ENCODE data around the gene MGST3. TPM values are rescaled to one million over a fixed set of nuclear protein-coding genes. Genes with fewer than 3 reads are reported as not detected.
"Not testable (repeated sequence)": the region's sequence is repeated elsewhere in the genome, so short reads cannot be mapped to it uniquely, and the experiment has no call there.

The MGST3 gene
- total RNA-seq, 2 experiments from 2014 or later = 26.6 to 29.2 TPM

- Mint-ChIP-seq H3K36me3 (ENCODE audit: low read depth) (no peaks in the 10 kb centered on the region), H3K4me3 (no peak overlapping the region), H3K9me3 (no peaks in the 10 kb centered on the region), H3K4me1 (ENCODE audit: low read depth) (peaks cover 4% of the 10 kb centered on the region), H3K27ac (no peak overlapping the region), H3K27me3 (ENCODE audit: low read depth) (peaks cover 10% of the 10 kb centered on the region)
- intact Hi-C loops (cut with micrococcal nuclease) = no loop called here
- CTCF ChIA-PET = interaction anchor here (1.0 to 1.4 kb wide), 2 partner anchors 211 to 223 kb away, joined by 3 read pairs; no protein-coding TSS in a partner anchor
- DNase-seq = no peak
Observed at GRCh38 chr1:165605246-165605645, 25.8 kb upstream of the MGST3 start.

DNA sequence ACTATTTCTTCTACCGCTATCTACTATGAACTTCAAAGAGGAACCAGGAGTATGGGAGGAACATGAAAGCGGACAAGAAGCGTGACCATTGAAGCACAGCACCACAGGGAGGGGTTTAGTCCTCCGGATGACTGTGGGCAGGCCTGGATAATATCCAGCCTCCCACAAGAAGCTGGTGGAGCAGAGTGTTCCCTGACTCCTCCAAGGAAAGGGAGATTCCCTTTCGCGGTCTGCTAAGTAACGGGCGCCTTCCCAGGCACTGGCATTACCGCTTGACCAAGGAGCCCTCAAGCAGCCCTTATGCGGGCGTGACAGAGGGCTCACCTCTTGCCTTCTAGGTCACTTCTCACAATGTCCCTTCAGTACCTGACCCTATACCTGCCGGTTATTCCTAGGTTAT lies 24.4 kb upstream of the MGST3 start:
- H3K36me3 Mint-ChIP-seq (ENCODE audit: low read depth); H3K9me3 Mint-ChIP-seq; H3K27ac Mint-ChIP-seq; intact Hi-C loops (cut with micrococcal nuclease); H3K4me1 Mint-ChIP-seq (ENCODE audit: low read depth); H3K4me3 Mint-ChIP-seq; DNase-seq: not testable (repeated sequence)
- CTCF ChIA-PET = interaction anchor here (1.4 kb wide), 1 partner anchor 222 kb away, joined by 3 read pairs; no protein-coding TSS in a partner anchor
- H3K27me3 Mint-ChIP-seq (ENCODE audit: low read depth) = peaks cover 12% of the 10 kb centered on the region

DNA sequence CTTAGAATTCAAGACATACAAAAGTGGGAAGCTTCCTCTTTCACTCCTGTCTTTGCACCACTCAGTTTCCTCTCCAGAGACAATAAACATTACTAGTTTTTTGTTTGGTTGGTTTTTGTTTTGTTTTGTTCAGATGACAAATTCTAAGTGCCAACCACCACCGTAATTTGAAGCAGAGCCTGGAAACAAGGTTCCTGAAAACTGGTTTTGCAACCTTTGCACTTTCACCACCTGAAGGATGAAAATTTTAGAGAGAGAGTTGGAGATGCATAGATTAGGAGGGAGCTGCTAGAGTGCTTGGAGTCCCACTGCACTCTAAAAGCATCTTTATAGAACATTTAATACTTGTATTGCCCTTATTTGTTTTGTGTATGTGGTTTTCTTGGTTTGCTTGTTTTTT lies 20.2 kb upstream of the MGST3 start:
- H3K4me3 Mint-ChIP-seq = no peak overlapping the region
- H3K36me3 Mint-ChIP-seq (ENCODE audit: low read depth) = peaks cover 3% of the 10 kb centered on the region
- peaks cover 12% of the 10 kb centered on the region for H3K27me3 Mint-ChIP-seq (ENCODE audit: low read depth)
- H3K4me1 Mint-ChIP-seq (ENCODE audit: low read depth) = no peaks in the 10 kb centered on the region
- peaks cover 5% of the 10 kb centered on the region for H3K9me3 Mint-ChIP-seq
- CTCF ChIA-PET = interaction anchor here (0.7 kb wide), 1 partner anchor 10 kb away, joined by 3 read pairs; no protein-coding TSS in a partner anchor
- DNase-seq = no peak
- H3K27ac Mint-ChIP-seq = no peak overlapping the region
- intact Hi-C loops (cut with micrococcal nuclease) = no loop called here

DNA sequence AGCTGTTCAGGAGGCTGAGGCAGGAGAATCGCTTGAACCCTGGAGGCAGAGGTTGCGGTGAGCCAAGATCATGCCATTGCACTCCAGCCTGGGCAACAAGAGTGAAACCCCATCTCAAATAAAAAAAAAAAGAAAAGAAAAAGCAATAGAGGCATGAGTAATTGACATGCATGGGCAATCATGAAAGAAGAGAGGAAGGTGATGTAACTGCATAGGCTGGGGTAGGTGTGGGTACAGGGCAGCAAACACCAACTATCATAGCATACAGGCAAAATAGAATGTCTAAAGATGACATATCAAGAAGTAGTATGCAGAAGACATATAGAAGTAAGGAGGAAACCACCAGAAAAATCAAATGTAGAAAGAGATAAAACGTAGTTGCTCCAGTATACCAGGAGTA lies 19.0 kb upstream of the MGST3 start:
- Mint-ChIP-seq H3K4me3 (no peak overlapping the region), H3K4me1 (ENCODE audit: low read depth) (no peaks in the 10 kb centered on the region), H3K27ac (no peak overlapping the region), H3K27me3 (ENCODE audit: low read depth) (peaks cover 13% of the 10 kb centered on the region), H3K9me3 (peaks cover 5% of the 10 kb centered on the region), H3K36me3 (ENCODE audit: low read depth) (peaks cover 3% of the 10 kb centered on the region)
- no peak for DNase-seq
- intact Hi-C loops (cut with micrococcal nuclease) = no loop called here
- CTCF ChIA-PET = no interaction called here

DNA sequence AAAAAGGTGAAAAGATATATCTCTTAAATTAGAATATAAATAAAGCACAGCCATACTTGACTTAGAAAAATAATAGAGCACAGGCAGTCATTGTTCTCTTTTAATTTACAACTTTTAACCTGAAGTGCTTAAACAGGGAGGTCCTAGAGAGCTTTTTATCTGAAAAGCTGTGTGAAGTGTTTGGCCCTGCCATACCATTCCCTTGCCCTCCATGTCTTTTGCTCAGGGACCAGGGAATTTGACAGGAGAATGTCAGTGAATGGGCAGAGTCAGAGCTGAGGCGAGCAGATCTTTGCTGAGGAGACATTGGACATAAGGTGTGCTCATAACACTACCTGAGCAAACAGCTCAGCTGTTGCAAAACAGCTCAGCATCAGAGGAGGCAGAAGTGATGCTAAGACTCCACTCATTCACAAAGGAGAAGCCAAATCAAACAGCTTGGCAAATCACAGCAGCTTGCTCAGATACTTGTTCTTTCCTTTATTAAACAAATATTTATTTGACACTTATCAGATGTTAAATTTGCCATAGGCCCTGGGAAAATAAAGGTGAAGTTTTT lies 14.9 kb upstream of the MGST3 start:
- peaks cover 7% of the 10 kb centered on the region for H3K27me3 Mint-ChIP-seq (ENCODE audit: low read depth)
- no peak overlapping the region for H3K4me3 Mint-ChIP-seq
- CTCF ChIA-PET = interaction anchor here (1.4 kb wide), 1 partner anchor 14 kb away, joined by 4 read pairs; no protein-coding TSS in a partner anchor

DNA sequence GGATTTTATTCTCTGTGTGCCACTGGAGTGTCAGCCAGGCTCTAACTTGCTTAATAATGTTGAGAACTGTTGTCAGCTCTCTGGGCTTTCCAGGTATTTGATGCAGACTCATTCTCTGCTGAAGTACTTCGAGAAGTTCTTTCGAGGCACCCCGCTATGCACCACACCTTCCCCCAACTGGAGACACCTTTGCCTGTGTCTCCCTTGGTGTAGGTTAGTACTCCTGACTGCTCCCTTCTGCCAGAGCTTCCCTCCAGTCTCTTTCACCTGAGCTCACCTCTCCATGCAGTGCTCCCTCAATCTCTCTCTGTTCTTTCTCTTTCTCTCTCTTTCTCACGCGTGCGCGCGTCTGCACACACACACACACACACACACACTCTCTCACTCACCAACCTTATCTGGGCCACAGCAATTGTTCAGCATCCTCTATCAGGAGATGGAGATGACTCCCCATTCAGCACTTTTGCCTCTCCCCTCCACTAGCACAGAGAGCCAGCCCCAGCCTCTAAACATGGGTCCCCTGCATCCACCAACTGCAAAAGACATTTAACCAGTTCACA lies 14.0 kb upstream of the MGST3 start:
- CTCF ChIA-PET = interaction anchor here (0.5 to 1.4 kb wide), 3 partner anchors 15 to 767 kb away, joined by 3 to 4 read pairs (median 4); no protein-coding TSS in a partner anchor
- H3K4me3 Mint-ChIP-seq = no peak overlapping the region

More for the DNA sequence above, 14.9 kb upstream of the MGST3 start:
- H3K27ac Mint-ChIP-seq = no peak overlapping the region
- H3K4me1 Mint-ChIP-seq (ENCODE audit: low read depth) = no peaks in the 10 kb centered on the region
- no peak for DNase-seq
- intact Hi-C loops (cut with micrococcal nuclease) = no loop called here
- H3K36me3 Mint-ChIP-seq (ENCODE audit: low read depth) = peaks cover 3% of the 10 kb centered on the region
- peaks cover 5% of the 10 kb centered on the region for H3K9me3 Mint-ChIP-seq

GRCh38 chr1:165619647-165620151 lies 11.3 kb upstream of the MGST3 start:
- CTCF ChIA-PET = interaction anchor here (1.1 kb wide), 1 partner anchor 18 kb away, joined by 4 read pairs; no protein-coding TSS in a partner anchor

More for the DNA sequence above, 14.0 kb upstream of the MGST3 start:
- intact Hi-C loops (cut with micrococcal nuclease) = no loop called here
- Mint-ChIP-seq H3K27me3 (ENCODE audit: low read depth) (peaks cover 4% of the 10 kb centered on the region), H3K9me3 (peaks cover 5% of the 10 kb centered on the region), H3K27ac (no peak overlapping the region), H3K36me3 (ENCODE audit: low read depth) (peaks cover 3% of the 10 kb centered on the region), H3K4me1 (ENCODE audit: low read depth) (no peaks in the 10 kb centered on the region)
- DNase-seq = no peak

GRCh38 chr1:165623624-165624023 lies 7.4 kb upstream of the MGST3 start:
- Mint-ChIP-seq H3K27me3 (ENCODE audit: low read depth) (no peaks in the 10 kb centered on the region), H3K9me3 (no peaks in the 10 kb centered on the region), H3K27ac (no peak overlapping the region), H3K36me3 (ENCODE audit: low read depth) (no peaks in the 10 kb centered on the region), H3K4me1 (ENCODE audit: low read depth) (no peaks in the 10 kb centered on the region), H3K4me3 (no peak overlapping the region)
- no peak for DNase-seq
- CTCF ChIA-PET = no interaction called here
- intact Hi-C loops (cut with micrococcal nuclease) = no loop called here

More at GRCh38 chr1:165619647-165620151, 11.3 kb upstream of the MGST3 start:
- no peak overlapping the region for H3K27ac Mint-ChIP-seq
- intact Hi-C loops (cut with micrococcal nuclease) = no loop called here
- no peak overlapping the region for H3K4me3 Mint-ChIP-seq
- DNase-seq = no peak
- no peaks in the 10 kb centered on the region for H3K4me1 Mint-ChIP-seq (ENCODE audit: low read depth)
- H3K36me3 Mint-ChIP-seq (ENCODE audit: low read depth) = no peaks in the 10 kb centered on the region
- peaks cover 4% of the 10 kb centered on the region for H3K27me3 Mint-ChIP-seq (ENCODE audit: low read depth)
- no peaks in the 10 kb centered on the region for H3K9me3 Mint-ChIP-seq

GRCh38 chr1:165624441-165624840 lies 6.6 kb upstream of the MGST3 start:
- Mint-ChIP-seq H3K27me3 (ENCODE audit: low read depth) (no peaks in the 10 kb centered on the region), H3K36me3 (ENCODE audit: low read depth) (no peaks in the 10 kb centered on the region), H3K4me3 (no peak overlapping the region), H3K4me1 (ENCODE audit: low read depth) (no peaks in the 10 kb centered on the region), H3K27ac (no peak overlapping the region), H3K9me3 (no peaks in the 10 kb centered on the region)
- CTCF ChIA-PET = no interaction called here
- DNase-seq = no peak
- intact Hi-C loops (cut with micrococcal nuclease) = no loop called here

- H3K27me3 Mint-ChIP-seq (ENCODE audit: low read depth) = no peaks in the 10 kb centered on the region
- H3K9me3 Mint-ChIP-seq = no peaks in the 10 kb centered on the region
- H3K4me3 Mint-ChIP-seq = no peak overlapping the region
- H3K36me3 Mint-ChIP-seq (ENCODE audit: low read depth) = no peaks in the 10 kb centered on the region
- no peak overlapping the region for H3K27ac Mint-ChIP-seq
- CTCF ChIA-PET = no interaction called here
- DNase-seq = no peak
- peaks cover 5% of the 10 kb centered on the region for H3K4me1 Mint-ChIP-seq (ENCODE audit: low read depth)
- intact Hi-C loops (cut with micrococcal nuclease) = no loop called here
Observed at GRCh38 chr1:165628147-165628822, 2.7 kb upstream of the MGST3 start.

DNA sequence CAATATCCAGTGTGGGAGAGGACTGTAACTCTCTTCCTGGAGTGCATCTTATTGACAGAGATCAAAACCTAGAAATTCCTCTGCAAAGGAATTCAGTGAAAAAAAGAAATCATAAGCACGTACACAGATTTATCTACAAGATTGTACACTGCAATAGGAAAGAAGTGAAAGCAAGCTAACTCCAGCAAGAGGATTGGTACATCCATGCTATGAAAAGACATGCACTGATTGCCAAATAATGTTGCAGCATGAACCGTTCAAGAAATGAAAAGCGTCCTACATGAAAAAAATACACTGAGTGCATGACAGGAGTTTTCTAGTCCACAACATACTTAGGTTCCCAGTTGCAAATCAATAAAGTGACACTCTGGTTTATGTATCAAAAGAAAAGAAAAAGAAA lies 1.9 kb upstream of the MGST3 start:
- no peak overlapping the region for H3K4me3 Mint-ChIP-seq
- intact Hi-C loops (cut with micrococcal nuclease) = no loop called here
- peaks cover 12% of the 10 kb centered on the region for H3K4me1 Mint-ChIP-seq (ENCODE audit: low read depth)
- DNase-seq = no peak
- H3K9me3 Mint-ChIP-seq = no peaks in the 10 kb centered on the region
- H3K27ac Mint-ChIP-seq = no peak overlapping the region
- CTCF ChIA-PET = no interaction called here
- no peaks in the 10 kb centered on the region for H3K36me3 Mint-ChIP-seq (ENCODE audit: low read depth)
- H3K27me3 Mint-ChIP-seq (ENCODE audit: low read depth) = no peaks in the 10 kb centered on the region

DNA sequence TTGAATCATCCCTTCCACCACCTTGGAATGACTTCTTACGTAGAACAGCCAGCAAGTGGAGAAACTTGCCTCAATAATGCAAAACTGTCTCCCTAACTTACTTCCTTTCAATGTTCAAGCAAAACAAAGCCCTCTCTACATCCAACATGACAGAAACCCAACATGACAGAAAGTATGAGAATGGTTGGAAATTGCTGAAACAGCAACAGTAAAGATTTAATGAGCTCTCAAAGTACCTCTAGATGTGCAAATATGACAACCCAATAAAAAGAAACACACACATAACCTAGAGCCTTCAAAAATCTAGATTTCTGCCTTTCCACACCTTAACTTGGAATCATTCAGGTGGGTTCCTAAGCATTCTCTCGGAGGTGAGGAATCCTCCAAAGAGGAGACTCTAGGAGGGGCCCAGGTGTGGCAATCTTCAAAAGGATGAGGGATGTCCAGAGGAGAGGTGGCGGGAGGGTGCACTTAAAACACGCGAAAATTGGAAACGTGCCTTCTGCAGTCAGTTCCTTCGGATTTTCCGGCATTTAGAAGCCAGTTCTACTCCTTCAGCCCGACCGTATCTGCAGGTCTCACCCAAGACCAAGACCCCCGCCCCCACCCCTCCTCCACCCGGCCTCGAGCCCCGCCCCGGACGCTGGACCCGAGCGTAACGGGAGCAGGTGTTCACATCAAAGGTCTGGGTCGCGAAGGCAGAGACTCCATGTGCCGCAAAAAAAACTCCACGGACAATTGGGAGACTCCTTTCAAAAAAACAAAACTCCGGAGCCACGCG lies 996 bp upstream of the MGST3 start:
- Mint-ChIP-seq H3K36me3 (ENCODE audit: low read depth) (no peaks in the 10 kb centered on the region), H3K4me3 (no peak overlapping the region), H3K9me3 (no peaks in the 10 kb centered on the region), H3K4me1 (ENCODE audit: low read depth) (peaks cover 18% of the 10 kb centered on the region), H3K27ac (no peak overlapping the region), H3K27me3 (ENCODE audit: low read depth) (no peaks in the 10 kb centered on the region)
- CTCF ChIA-PET = interaction anchor here (1.0 kb wide), 1 partner anchor 44 kb away, joined by 3 read pairs; no protein-coding TSS in a partner anchor
- no peak for DNase-seq
- intact Hi-C loops (cut with micrococcal nuclease) = loop anchor here (1.0 to 10.0 kb wide), 7 partner anchors 32 to 1475 kb away; partner anchors contain the start of genes ALDH9A1, POGK, TMCO1 and UCK2
